Adipocyte (in vitro differentiated cells): Measurements from ENCODE around the gene ALKAL2.

Experiments used
- DNase-seq: peaks from one replicate; pipeline ENCODE4 v3.0.0-alpha.2; 2015; ENCODE audit warnings: low read depth
- H3K27me3 ChIP-seq: replicated peaks from 2 replicates; pipeline ENCODE4 v1.7.0; 2013; ENCODE audit warnings: mild to moderate bottlenecking, low read length, moderate library complexity; ENCODE audit not compliant: control insufficient read depth, insufficient read depth
- H3K36me3 ChIP-seq: 2 replicates; pipeline ENCODE4 v1.7.0; 2013; ENCODE audit warnings: low read length, mild to moderate bottlenecking, moderate library complexity; ENCODE audit not compliant: control insufficient read depth, insufficient read depth, severe bottlenecking
- H3K4me1 ChIP-seq: 2 replicates; pipeline ENCODE4 v1.7.0; 2013; ENCODE audit warnings: mild to moderate bottlenecking, low read length, moderate library complexity; ENCODE audit not compliant: control insufficient read depth, insufficient read depth
- H3K4me3 ChIP-seq: 2 replicates; pipeline ENCODE4 v1.7.0; 2013; ENCODE audit warnings: mild to moderate bottlenecking, low read length, moderate library complexity
- H3K9ac ChIP-seq: 2 replicates; pipeline ENCODE4 v1.7.0; 2013; ENCODE audit warnings: mild to moderate bottlenecking, low read length, moderate library complexity
- H3K9me3 ChIP-seq: 2 replicates; pipeline ENCODE4 v1.7.0; 2013; ENCODE audit warnings: mild to moderate bottlenecking, low read length, moderate library complexity; ENCODE audit not compliant: control insufficient read depth

Gene ALKAL2

DNA sequence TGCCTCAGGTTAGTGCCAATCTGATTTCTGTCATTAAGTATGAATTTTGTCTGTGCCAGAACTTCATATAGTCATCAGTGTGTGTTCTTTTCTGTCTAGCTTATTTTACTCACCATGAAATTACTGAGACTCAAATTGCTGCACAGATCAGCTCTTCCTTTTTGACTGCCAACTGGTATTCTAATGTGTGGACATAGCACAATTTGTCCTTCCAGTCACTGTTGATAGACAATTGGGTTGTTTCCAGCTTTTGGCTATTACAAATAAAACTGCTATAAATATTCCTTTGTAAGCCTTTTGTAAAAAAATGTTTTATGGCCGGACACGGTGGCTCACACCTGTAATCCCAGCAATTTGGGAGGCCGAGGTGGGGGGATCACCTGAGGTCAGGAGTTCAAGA lies 31.8 kb downstream of the ALKAL2 start:
- H3K4me3 ChIP-seq, result no peak overlapping the region
- H3K36me3 ChIP-seq, result peaks cover 13% of the 10 kb centered on the region
- no peaks in the 10 kb centered on the region for H3K27me3 ChIP-seq
- H3K9ac ChIP-seq, result no peak overlapping the region
- no peaks in the 10 kb centered on the region for H3K4me1 ChIP-seq
- no peak for DNase-seq
- H3K9me3 ChIP-seq, result peaks cover 7% of the 10 kb centered on the region

DNA sequence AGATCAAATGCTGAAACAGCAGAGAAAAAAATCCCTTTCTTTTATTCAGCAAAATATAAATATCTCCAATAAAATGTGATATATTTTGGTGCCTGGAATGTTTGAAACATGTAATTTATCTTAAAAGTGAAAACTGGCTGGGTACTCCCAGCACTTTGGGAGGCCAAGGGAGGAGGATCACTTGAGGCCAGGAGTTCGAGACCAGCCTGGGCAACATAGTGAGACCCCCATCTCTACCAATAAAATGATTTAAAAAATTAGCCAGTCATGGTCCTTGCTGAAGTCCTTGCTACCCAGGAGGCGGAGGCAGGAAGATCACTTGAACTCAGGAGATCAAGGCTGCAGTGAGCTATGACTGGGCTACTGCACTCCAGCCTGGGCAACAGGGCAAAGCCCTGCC lies 32.7 kb downstream of the ALKAL2 start:
- DNase-seq, result no peak
- H3K9me3 ChIP-seq, result peaks cover 7% of the 10 kb centered on the region
- peaks cover 19% of the 10 kb centered on the region for H3K36me3 ChIP-seq

DNA sequence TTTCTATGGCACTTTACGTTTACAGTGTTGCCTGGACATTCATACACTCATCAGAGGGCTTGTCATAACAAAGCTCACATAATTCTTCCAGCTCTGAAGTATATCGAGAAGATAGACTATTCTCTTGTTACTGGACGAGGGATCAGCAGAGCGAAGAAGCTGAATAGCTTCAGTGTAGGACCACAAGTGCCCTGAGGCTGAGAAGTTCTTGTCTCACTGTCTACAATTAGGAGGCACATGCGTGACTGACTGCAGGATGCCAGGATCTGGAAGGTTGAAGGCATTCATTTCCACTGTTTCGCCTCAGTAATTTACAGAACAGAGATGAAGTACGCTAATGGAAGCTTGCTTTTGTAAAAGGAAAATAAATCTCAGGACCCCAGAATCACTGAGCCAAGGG lies 33.6 kb downstream of the ALKAL2 start:
- Histone ChIP-seq H3K4me1 (no peaks in the 10 kb centered on the region), H3K9ac (no peak overlapping the region), H3K9me3 (peaks cover 7% of the 10 kb centered on the region), H3K36me3 (peaks cover 23% of the 10 kb centered on the region), H3K4me3 (no peak overlapping the region), H3K27me3 (no peaks in the 10 kb centered on the region)
- DNase-seq, result peak; percentile 8

More for the DNA sequence above, 32.7 kb downstream of the ALKAL2 start:
- Histone ChIP-seq H3K9ac (no peak overlapping the region), H3K4me3 (no peak overlapping the region), H3K4me1 (no peaks in the 10 kb centered on the region), H3K27me3 (no peaks in the 10 kb centered on the region)

DNA sequence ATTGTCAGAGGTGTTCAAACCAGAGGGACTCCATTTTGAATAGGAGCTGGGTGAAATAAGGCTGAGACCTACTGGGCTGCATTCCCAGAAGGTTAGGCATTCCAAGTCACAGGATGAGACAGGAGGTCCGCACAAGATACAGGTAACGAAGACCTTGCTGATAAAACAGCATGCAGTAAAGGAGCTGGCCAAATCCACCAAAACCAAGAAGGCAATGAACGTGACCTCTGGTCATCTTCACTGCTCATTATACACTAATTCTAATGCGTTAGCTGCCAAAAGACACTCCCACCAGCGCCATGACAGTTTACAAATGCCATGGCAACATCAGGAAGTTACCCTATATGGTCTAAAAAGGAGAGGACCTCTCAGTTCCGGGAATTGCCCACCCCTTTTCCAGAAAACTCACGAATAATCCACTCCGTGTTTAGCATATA lies 34.7 kb downstream of the ALKAL2 start:
- DNase-seq, result no peak
- Histone ChIP-seq H3K4me3 (no peak overlapping the region), H3K9me3 (peaks cover 6% of the 10 kb centered on the region), H3K4me1 (no peaks in the 10 kb centered on the region), H3K27me3 (no peaks in the 10 kb centered on the region), H3K36me3 (peaks cover 31% of the 10 kb centered on the region), H3K9ac (no peak overlapping the region)

DNA sequence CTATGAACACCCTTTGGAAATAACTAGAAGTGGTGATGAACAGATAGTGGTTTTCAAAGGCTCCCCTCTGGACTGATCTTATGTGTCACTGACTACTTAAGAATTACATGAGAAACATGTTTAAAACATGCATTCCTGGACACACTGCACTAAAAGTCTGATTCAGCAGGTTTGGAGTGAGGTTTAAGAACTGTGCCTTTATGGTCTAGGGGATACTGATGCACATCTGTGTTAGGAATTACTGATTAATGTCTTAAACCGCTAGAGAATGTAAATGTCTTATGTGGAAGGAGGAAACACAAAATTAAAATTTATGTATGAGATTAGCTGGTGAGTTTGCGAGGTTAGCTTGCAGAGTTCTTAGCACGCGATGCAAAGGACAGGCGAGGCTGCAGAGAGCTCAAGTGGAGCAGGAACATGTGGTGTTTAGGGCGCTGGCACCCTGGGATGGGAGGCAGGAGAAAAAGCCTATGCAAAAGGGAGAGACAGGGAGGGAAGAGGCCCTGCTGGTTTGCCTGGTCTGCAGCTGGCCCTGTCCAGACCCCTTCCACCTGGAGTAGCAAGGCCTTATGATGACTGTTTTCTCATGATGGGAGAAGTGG lies 35.8 kb downstream of the ALKAL2 start:
- Histone ChIP-seq H3K9ac (no peak overlapping the region), H3K9me3 (no peaks in the 10 kb centered on the region), H3K36me3 (peaks cover 34% of the 10 kb centered on the region), H3K4me3 (no peak overlapping the region), H3K4me1 (no peaks in the 10 kb centered on the region), H3K27me3 (no peaks in the 10 kb centered on the region)
- DNase-seq, result no peak

DNA sequence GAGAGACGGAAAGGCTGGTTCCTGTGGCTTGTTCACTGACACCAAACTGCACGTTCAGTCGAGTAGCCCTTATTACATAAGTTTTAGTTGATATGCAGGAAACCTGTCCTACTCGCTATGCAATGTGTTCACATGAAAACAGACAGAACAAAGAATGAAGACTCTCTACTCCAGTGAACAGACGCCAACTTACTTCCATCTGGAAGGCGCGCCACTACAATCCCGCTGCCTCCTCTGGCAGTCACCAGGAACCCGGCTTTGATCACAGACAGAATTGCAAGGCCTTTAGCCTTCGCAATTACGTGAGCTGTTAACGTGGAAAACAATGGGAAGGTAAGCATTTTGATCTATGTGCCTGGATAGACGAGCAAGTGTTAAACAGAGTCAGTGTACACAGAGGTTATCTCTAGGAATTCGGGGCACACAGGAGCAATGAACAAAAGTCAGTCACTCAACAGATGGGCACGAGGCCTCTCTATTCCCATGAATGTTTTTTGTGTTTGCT lies 38.3 kb downstream of the ALKAL2 start:
- H3K4me3 ChIP-seq, result no peak overlapping the region
- DNase-seq, result no peak
- no peaks in the 10 kb centered on the region for H3K4me1 ChIP-seq
- no peaks in the 10 kb centered on the region for H3K9me3 ChIP-seq
- no peak overlapping the region for H3K9ac ChIP-seq
- H3K27me3 ChIP-seq, result no peaks in the 10 kb centered on the region
- peaks cover 43% of the 10 kb centered on the region for H3K36me3 ChIP-seq

DNA sequence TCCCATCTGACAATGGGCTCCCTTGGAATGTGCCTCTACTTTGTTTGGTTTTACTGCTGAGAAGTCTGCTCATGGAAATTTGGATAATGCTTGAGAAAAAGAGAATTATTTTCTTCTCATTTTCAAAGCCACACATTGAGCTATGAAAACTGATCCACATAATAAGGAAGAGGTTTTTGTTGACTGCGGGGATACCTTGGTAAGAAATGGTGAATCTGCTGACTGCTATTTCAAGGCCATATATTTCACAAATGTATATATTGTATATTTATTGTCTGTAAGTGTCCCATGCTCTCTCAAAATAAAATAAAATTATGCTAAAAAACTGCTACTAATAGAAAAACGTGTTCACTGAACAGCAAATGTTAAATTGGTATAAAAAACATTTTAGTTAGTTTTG lies 39.2 kb downstream of the ALKAL2 start:
- no peak for DNase-seq
- H3K27me3 ChIP-seq, result no peaks in the 10 kb centered on the region

DNA sequence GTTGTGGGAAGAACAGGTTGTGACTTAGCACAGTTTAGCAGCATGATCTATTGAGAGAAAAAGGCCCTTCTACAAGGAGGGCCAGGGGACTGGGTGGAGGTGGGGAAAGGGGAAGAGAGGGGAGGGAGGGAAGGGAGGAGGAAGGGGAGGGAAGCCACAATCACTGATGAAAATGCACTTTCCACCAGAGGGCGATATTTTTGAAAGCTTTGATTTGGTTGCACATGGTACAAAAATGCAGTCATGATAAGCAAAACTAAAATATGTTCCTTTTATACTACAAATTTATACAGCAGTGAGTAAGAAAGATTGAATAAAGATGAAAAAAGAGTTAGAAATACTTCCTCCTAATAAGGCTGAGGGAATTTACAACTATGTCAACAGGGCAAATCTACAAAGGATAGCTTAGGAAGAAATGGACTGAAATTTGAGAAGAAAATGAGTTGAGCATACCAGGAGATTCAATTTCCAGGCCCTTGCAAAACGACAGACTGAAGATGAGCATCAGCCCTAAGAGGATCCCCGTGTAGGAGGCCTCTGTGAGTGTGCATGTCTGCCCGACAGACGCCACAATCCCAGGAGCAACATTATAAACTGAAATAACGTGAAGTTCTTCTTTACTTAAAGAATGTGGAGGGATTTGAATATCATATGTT lies 41.3 kb downstream of the ALKAL2 start:
- Histone ChIP-seq H3K4me1 (no peaks in the 10 kb centered on the region), H3K36me3 (peaks cover 58% of the 10 kb centered on the region), H3K27me3 (no peaks in the 10 kb centered on the region), H3K4me3 (no peak overlapping the region), H3K9me3 (peaks cover 9% of the 10 kb centered on the region), H3K9ac (no peak overlapping the region)
- DNase-seq, result peak; percentile 86

More for the DNA sequence above, 39.2 kb downstream of the ALKAL2 start:
- Histone ChIP-seq H3K4me1 (no peaks in the 10 kb centered on the region), H3K4me3 (no peak overlapping the region), H3K9me3 (no peaks in the 10 kb centered on the region), H3K9ac (no peak overlapping the region), H3K36me3 (peaks cover 48% of the 10 kb centered on the region)

DNA sequence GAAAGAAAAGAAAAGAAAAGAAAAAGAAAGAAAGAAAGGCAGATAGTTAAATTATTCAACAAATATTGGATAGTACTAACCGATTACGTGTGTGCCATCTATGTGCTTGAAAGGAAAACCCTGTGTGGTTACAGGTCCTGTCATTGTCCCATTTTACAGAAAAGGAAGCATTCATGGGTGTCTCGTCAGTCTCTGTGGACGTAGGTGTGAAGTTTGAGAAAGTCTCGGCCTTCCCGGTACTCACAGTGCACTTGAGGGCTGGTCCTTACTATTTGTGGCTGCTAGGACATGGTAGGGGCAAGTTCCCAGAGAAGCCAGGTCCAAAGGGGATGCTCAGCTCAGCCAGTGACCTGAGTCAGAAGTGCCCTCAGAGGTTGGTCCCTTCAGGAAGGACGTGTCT lies 43.3 kb downstream of the ALKAL2 start:
- Histone ChIP-seq H3K4me3 (no peak overlapping the region), H3K9me3 (peaks cover 9% of the 10 kb centered on the region), H3K9ac (no peak overlapping the region), H3K4me1 (no peaks in the 10 kb centered on the region), H3K36me3 (peaks cover 47% of the 10 kb centered on the region), H3K27me3 (no peaks in the 10 kb centered on the region)
- no peak for DNase-seq

DNA sequence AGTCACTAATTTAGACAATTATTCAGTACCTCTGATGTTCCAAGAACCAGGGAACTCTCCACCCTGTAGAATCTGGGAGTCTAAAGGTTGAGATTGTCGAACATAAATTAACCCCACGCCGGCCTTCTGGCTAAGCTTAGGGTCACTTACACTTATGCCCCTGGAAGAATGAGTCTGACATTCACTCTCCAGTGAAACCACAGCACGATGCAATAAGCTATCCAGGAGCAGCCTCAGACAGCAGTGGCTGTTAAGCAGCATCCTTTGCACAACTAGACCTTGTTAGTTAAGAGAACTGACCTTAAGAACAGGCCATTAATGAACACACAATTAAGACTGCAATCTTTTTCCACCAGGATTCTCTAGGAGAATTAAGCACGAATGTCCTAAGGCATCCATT lies 49.0 kb downstream of the ALKAL2 start:
- Histone ChIP-seq H3K27me3 (no peaks in the 10 kb centered on the region), H3K36me3 (peaks cover 21% of the 10 kb centered on the region), H3K4me3 (no peak overlapping the region), H3K4me1 (no peaks in the 10 kb centered on the region), H3K9me3 (peaks cover 9% of the 10 kb centered on the region), H3K9ac (no peak overlapping the region)
- no peak for DNase-seq

DNA sequence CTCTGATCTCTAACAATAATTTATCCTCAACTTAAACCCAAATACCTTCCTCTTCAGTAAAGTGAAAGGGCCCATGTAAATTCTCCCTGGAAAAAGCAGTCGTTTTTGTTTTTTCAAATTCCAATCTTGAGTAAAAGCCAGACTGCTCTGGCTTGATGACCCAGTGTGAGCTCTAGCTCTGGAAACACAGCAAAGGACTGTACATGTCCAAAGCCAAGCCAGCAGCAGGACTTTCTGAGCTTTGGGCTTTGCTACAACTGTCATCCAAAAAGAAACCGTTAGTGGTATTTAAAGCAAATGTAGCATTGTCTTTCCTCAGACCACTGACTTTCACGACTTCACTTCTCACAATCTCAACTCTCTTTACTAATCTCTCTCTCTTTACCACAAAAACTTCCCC lies 49.5 kb downstream of the ALKAL2 start:
- Histone ChIP-seq H3K27me3 (no peaks in the 10 kb centered on the region), H3K4me3 (no peak overlapping the region), H3K9me3 (peaks cover 9% of the 10 kb centered on the region), H3K4me1 (no peaks in the 10 kb centered on the region), H3K9ac (no peak overlapping the region), H3K36me3 (peaks cover 16% of the 10 kb centered on the region)
- DNase-seq, result no peak
